ENCODE results near the gene FRMD3. TPM values are rescaled to one million over a fixed set of nuclear protein-coding genes. Genes with fewer than 3 reads are reported as not detected.

The FRMD3 gene
- total RNA-seq, 1 donor from 2014 or later = 8.0 TPM

DNA sequence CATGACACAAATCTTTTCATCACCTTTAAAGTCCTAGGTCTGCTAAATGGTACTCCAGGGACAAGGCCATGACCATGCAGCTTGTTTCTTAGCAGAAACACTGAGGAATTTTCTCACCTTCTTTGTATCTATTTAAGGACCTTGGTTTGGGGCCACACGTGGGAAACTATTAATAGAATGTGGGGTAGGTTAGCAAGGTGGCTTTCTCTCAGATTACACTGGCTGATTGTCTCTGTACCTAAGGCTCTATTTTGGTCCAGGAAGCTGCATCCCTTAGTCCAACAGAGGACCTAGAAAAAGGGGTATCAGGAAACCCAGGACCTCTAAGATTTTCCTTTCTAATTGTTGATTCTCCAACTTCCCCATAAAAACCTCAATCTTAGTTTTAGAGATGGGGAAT, 36.3 kb upstream of the FRMD3 start:
- no peaks in the 10 kb centered on the region for H3K4me1 Mint-ChIP-seq (ENCODE audit: unreplicated experiment)
- no peaks in the 10 kb centered on the region for H3K36me3 Mint-ChIP-seq
- no peaks in the 10 kb centered on the region for H3K27me3 Mint-ChIP-seq
- no peak overlapping the region for H3K4me3 Mint-ChIP-seq
- H3K27ac Mint-ChIP-seq = no peak overlapping the region
- H3K9me3 Mint-ChIP-seq = peaks cover 6% of the 10 kb centered on the region
- TF ChIP-seq, protein P1, sequence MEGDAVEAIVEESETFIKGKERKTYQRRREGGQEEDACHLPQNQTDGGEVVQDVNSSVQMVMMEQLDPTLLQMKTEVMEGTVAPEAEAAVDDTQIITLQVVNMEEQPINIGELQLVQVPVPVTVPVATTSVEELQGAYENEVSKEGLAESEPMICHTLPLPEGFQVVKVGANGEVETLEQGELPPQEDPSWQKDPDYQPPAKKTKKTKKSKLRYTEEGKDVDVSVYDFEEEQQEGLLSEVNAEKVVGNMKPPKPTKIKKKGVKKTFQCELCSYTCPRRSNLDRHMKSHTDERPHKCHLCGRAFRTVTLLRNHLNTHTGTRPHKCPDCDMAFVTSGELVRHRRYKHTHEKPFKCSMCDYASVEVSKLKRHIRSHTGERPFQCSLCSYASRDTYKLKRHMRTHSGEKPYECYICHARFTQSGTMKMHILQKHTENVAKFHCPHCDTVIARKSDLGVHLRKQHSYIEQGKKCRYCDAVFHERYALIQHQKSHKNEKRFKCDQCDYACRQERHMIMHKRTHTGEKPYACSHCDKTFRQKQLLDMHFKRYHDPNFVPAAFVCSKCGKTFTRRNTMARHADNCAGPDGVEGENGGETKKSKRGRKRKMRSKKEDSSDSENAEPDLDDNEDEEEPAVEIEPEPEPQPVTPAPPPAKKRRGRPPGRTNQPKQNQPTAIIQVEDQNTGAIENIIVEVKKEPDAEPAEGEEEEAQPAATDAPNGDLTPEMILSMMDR (conservative IDR thresholded peaks at IDR 0.05) = no peak
- DNase-seq (ENCODE audit: extremely low spot score, unreplicated experiment) = no peak

- TF ChIP-seq, protein P1 (conservative IDR thresholded peaks at IDR 0.05) = no peak
- H3K4me1 Mint-ChIP-seq (ENCODE audit: unreplicated experiment) = no peaks in the 10 kb centered on the region
- H3K9me3 Mint-ChIP-seq = no peaks in the 10 kb centered on the region
- no peak overlapping the region for H3K4me3 Mint-ChIP-seq
- H3K27ac Mint-ChIP-seq = no peak overlapping the region
- H3K36me3 Mint-ChIP-seq = no peaks in the 10 kb centered on the region
- no peak for DNase-seq (ENCODE audit: extremely low spot score, unreplicated experiment)
- H3K27me3 Mint-ChIP-seq = no peaks in the 10 kb centered on the region
Observed at GRCh38 chr9:83572524-83572923, 34.3 kb upstream of the FRMD3 start.

DNA sequence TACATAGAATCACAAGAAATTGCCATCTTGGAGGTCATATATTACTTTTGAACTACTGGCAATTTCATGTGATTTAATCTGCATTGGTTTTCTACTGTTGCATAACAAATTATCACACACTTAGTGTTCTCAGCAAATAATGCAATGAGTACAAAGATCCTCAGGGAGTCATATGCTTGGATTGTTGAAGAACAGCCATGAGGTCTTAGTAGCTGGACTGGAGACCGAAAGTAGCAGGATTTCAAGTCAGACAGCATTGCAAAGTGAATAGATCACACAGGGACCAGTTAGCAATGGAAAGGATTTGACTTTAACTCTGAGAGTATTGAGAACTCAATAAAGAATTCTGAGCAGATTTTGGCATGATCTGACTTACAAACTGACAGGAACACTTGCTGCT, 32.2 kb upstream of the FRMD3 start:
- Mint-ChIP-seq H3K27me3 (no peaks in the 10 kb centered on the region), H3K4me1 (ENCODE audit: unreplicated experiment) (no peaks in the 10 kb centered on the region)
- DNase-seq (ENCODE audit: extremely low spot score, unreplicated experiment) = no peak

GRCh38 chr9:83569326-83569725, 31.1 kb upstream of the FRMD3 start:
- H3K9me3 Mint-ChIP-seq = no peaks in the 10 kb centered on the region

More for the DNA sequence above, 32.2 kb upstream of the FRMD3 start:
- H3K9me3 Mint-ChIP-seq = no peaks in the 10 kb centered on the region
- H3K36me3 Mint-ChIP-seq = no peaks in the 10 kb centered on the region
- H3K4me3 Mint-ChIP-seq = no peak overlapping the region
- no peak overlapping the region for H3K27ac Mint-ChIP-seq
- TF ChIP-seq, protein P1 (conservative IDR thresholded peaks at IDR 0.05) = no peak

GRCh38 chr9:83563360-83563759, 25.2 kb upstream of the FRMD3 start:
- Mint-ChIP-seq H3K4me1 (ENCODE audit: unreplicated experiment) (no peaks in the 10 kb centered on the region), H3K4me3 (no peak overlapping the region), H3K36me3 (no peaks in the 10 kb centered on the region), H3K27me3 (peaks cover 4% of the 10 kb centered on the region), H3K27ac (no peak overlapping the region), H3K9me3 (no peaks in the 10 kb centered on the region)
- no peak for DNase-seq (ENCODE audit: extremely low spot score, unreplicated experiment)
- TF ChIP-seq, protein P1 (conservative IDR thresholded peaks at IDR 0.05) = no peak

More at GRCh38 chr9:83569326-83569725, 31.1 kb upstream of the FRMD3 start:
- TF ChIP-seq, protein P1 (conservative IDR thresholded peaks at IDR 0.05) = no peak
- DNase-seq (ENCODE audit: extremely low spot score, unreplicated experiment) = no peak
- H3K4me3 Mint-ChIP-seq = no peak overlapping the region
- no peak overlapping the region for H3K27ac Mint-ChIP-seq
- no peaks in the 10 kb centered on the region for H3K4me1 Mint-ChIP-seq (ENCODE audit: unreplicated experiment)
- H3K36me3 Mint-ChIP-seq = no peaks in the 10 kb centered on the region
- H3K27me3 Mint-ChIP-seq = peaks cover 1% of the 10 kb centered on the region
